OCI-LY7 (cell line): Measurements from ENCODE around the gene MICAL3. TPM values are rescaled to one million over a fixed set of nuclear protein-coding genes. Genes with fewer than 3 reads are reported as not detected.

ENCODE experiments used
- BruUV-seq: library from RNA; stranded (reverse); fragments of 400-500 nt; replicated peaks from 2 replicates; lab custom pipeline; 2021; lab: Mats Ljungman, UMichigan
- CTCF ChIA-PET: fragments of 300-600 bp; sonication (Branson Sonifier 250); formaldehyde crosslinking; loops from one replicate; lab custom pipeline; 2022; ENCODE audit warnings: antibody characterized with exemption; ENCODE audit not compliant: unreplicated experiment; lab: Charles Lee
- POLR2A ChIA-PET: fragments of 300-600 bp; sonication (Branson Sonifier 250); formaldehyde crosslinking; loops from one replicate; lab custom pipeline; 2022; ENCODE audit warnings: antibody characterized with exemption; lab: Charles Lee
- DNase-seq: peaks from one replicate; pipeline ENCODE4 v3.0.0-alpha.2; 2015; ENCODE audit warnings: low spot score
- H2AFZ ChIP-seq: fragments of 200-600 bp; sonication (generic), shearing (Covaris generic); 2 replicates; pipeline ENCODE4 v1.6.1; 2014; ENCODE audit warnings: mild to moderate bottlenecking, antibody characterized with exemption, low read length, moderate library complexity
- H3K27ac ChIP-seq: fragments of 200-600 bp; sonication (generic); 2 replicates; pipeline ENCODE4 v1.5.1; 2014; ENCODE audit warnings: mixed run types, low read depth, mild to moderate bottlenecking, moderate library complexity, low read length, inconsistent platforms; ENCODE audit not compliant: poor library complexity, severe bottlenecking
- H3K36me3 ChIP-seq: fragments of 200-600 bp; sonication (generic); 2 replicates; pipeline ENCODE4 v1.6.1; 2014; ENCODE audit warnings: mild to moderate bottlenecking, antibody characterized with exemption, low read length, moderate library complexity, mixed read lengths; ENCODE audit not compliant: insufficient read depth
- H3K4me1 ChIP-seq: fragments of 200-600 bp; sonication (generic); 2 replicates; pipeline ENCODE4 v1.5.1; 2014; ENCODE audit warnings: mild to moderate bottlenecking, low read length; ENCODE audit not compliant: insufficient read depth, poor library complexity, severe bottlenecking
- H3K4me2 ChIP-seq: fragments of 200-600 bp; sonication (generic); 2 replicates; pipeline ENCODE4 v1.6.1; 2014; ENCODE audit warnings: mild to moderate bottlenecking, low read length
- H3K4me3 ChIP-seq: fragments of 200-600 bp; sonication (generic); 2 replicates; pipeline ENCODE4 v1.5.1; 2014; ENCODE audit warnings: mild to moderate bottlenecking, low read depth, low read length; ENCODE audit not compliant: poor library complexity, severe bottlenecking
- H3K79me2 ChIP-seq: fragments of 200-600 bp; sonication (generic); 2 replicates; pipeline ENCODE4 v1.6.1; 2016; ENCODE audit warnings: low read depth, mild to moderate bottlenecking, low read length, moderate library complexity, mixed read lengths; ENCODE audit not compliant: insufficient read depth
- H3K9me2 ChIP-seq: fragments of 200-600 bp; sonication (generic); 2 replicates; pipeline ENCODE4 v1.6.1; 2016; ENCODE audit warnings: mild to moderate bottlenecking, low read length, mixed read lengths; ENCODE audit not compliant: insufficient read depth
- H3K9me3 ChIP-seq: fragments of 200-600 bp; sonication (generic); 2 replicates; pipeline ENCODE4 v1.6.1; 2014; ENCODE audit warnings: mild to moderate bottlenecking, mixed run types, low read length, mixed read lengths
- H4K20me1 ChIP-seq: fragments of 200-600 bp; sonication (generic); 2 replicates; pipeline ENCODE4 v1.6.1; 2014; ENCODE audit warnings: mild to moderate bottlenecking, antibody characterized with exemption, low read length, moderate library complexity, mixed read lengths; ENCODE audit not compliant: insufficient read depth
- EZH2phosphoT487 ChIP-seq: fragments of 200-600 bp; sonication (generic); IDR thresholded peaks from 2 replicates; pipeline ENCODE4 v1.6.1; 2018; ENCODE audit warnings: low read depth, borderline replicate concordance, mild to moderate bottlenecking, mixed run types, antibody characterized with exemption, low read length, moderate library complexity, mixed read lengths
- intact Hi-C: fragments of 100-400 bp; cut with micrococcal nuclease; formaldehyde crosslinking; loops from one replicate; pipeline ENCODE4 v1.10.0; 2022; ENCODE audit not compliant: unreplicated experiment
- total RNA-seq, 2 experiments: library from RNA; depleted of rRNA in 1 of 2; stranded (reverse); fragments of >200 nt in 1 of 2; shearing (Covaris generic) in 1 of 2; gene quantifications; 2 replicates each; pipeline ENCODE4 v1.2.3, GENCODE V29; 2014 to 2022
- TF ChIP-seq, protein P1 (sequence below): fragments of 200-600 bp; sonication (generic); conservative IDR thresholded peaks from 2 replicates; pipeline ENCODE4 v1.5.1; 2014; ENCODE audit warnings: mild to moderate bottlenecking, antibody characterized with exemption, low read length, moderate library complexity, mixed read lengths

Gene MICAL3
- total RNA-seq, 2 experiments from 2014 or later: 80.9 to 210 TPM

DNA sequence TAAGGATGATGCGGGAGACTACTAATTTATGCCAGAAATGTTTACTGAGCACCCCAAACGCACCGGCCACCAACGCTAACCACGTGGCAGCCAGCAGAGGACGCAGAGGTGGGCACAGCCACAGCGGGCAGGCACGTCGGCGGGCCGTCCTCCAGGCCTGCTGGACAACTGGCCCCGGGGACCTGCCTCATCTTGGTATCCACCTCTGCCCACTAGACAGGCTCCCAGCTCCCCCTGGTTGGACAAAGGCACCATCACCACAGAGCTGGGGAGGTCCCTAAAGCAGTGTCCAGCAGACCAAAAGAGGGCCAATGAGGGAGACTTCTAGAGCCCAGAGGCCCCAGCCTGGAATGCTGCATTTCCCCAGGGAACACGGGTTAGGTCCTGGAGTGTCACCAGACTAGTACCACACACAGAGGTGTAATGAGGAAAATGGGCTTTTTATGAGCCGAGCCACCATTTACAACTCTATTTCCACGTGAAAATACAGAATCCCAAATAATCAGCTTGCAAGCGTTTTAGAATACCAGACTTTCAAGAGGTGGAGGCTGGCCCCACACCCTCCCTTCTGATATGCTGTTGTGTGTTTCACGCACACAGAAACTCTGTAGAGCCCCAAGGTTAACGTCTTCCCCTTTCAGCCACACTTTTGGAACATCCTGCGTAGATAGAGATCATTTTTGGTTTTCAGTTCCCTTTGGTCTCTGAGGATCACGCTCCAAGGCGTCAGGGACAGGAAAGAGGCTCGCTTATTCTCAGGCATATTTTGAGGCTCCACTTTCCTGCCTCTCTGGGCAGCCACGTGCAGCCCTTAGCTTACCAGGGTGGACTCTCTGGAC, 226.4 kb downstream of the MICAL3 start:
- H3K4me2 ChIP-seq: peak overlapping the region; percentile 88
- H3K4me3 ChIP-seq: peak overlapping the region; percentile 63
- peaks cover 11% of the 10 kb centered on the region; the same call in 1 of the 2 replicates for H3K79me2 ChIP-seq
- H3K9me3 ChIP-seq: no peaks in the 10 kb centered on the region
- no TSS peak for BruUV-seq
- H3K36me3 ChIP-seq: peaks cover 47% of the 10 kb centered on the region
- ChIA-PET CTCF (interaction anchor here (0.7 to 1.3 kb wide), 2 partner anchors 25 to 278 kb away, joined by 3 read pairs; no protein-coding TSS in a partner anchor), POLR2A (interaction anchor here (2.0 to 2.3 kb wide), 2 partner anchors 25 to 278 kb away, joined by 4 to 8 read pairs; no protein-coding TSS in a partner anchor)
- no peak for TF ChIP-seq EZH2phosphoT487
- TF ChIP-seq, protein P1, sequence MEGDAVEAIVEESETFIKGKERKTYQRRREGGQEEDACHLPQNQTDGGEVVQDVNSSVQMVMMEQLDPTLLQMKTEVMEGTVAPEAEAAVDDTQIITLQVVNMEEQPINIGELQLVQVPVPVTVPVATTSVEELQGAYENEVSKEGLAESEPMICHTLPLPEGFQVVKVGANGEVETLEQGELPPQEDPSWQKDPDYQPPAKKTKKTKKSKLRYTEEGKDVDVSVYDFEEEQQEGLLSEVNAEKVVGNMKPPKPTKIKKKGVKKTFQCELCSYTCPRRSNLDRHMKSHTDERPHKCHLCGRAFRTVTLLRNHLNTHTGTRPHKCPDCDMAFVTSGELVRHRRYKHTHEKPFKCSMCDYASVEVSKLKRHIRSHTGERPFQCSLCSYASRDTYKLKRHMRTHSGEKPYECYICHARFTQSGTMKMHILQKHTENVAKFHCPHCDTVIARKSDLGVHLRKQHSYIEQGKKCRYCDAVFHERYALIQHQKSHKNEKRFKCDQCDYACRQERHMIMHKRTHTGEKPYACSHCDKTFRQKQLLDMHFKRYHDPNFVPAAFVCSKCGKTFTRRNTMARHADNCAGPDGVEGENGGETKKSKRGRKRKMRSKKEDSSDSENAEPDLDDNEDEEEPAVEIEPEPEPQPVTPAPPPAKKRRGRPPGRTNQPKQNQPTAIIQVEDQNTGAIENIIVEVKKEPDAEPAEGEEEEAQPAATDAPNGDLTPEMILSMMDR: no peak
- intact Hi-C loops: loop anchor here (10.0 kb wide), 1 partner anchor 207 kb away; no protein-coding TSS in a partner anchor
- no peaks in the 10 kb centered on the region for H4K20me1 ChIP-seq
- peak overlapping the region; percentile 96 for H3K27ac ChIP-seq
- no peak overlapping the region for H2AFZ ChIP-seq
- peaks cover 85% of the 10 kb centered on the region for H3K4me1 ChIP-seq
- H3K9me2 ChIP-seq: no peaks in the 10 kb centered on the region
- DNase-seq: peak; percentile 86

DNA sequence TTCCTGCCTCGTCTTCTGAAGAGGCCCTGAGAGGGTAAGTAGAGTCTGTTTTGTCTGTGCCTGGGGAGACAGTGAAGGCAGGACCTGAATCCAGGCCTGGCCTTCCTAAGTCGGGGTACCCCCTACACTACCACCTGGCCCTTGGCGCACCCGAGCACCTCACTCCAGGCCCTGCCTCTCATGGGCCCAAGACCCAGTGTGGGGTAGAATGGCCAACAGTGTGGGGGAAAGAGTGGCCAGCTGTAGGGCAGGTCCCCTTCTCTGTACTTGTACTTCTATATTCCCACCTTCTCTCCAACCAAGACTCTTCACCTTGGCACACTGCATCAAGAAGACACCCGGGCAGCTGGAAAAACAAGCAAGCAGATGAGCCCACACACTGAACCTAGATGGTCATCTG, 227.7 kb downstream of the MICAL3 start:
- no TSS peak for BruUV-seq
- H3K9me3 ChIP-seq: no peaks in the 10 kb centered on the region
- POLR2A ChIA-PET: interaction anchor here (1.0 to 2.3 kb wide), 4 partner anchors 11 to 283 kb away, joined by 3 to 8 read pairs (median 3); no protein-coding TSS in a partner anchor
- no peak for TF ChIP-seq EZH2phosphoT487
- TF ChIP-seq, protein P1: no peak
- H4K20me1 ChIP-seq: no peaks in the 10 kb centered on the region
- peaks cover 51% of the 10 kb centered on the region for H3K36me3 ChIP-seq
- peak overlapping the region; percentile 88 for H3K4me2 ChIP-seq
- H3K4me1 ChIP-seq: peaks cover 78% of the 10 kb centered on the region
- no peaks in the 10 kb centered on the region for H3K9me2 ChIP-seq
- peaks cover 11% of the 10 kb centered on the region; the same call in 1 of the 2 replicates for H3K79me2 ChIP-seq
- H3K4me3 ChIP-seq: peak overlapping the region; percentile 63
- H3K27ac ChIP-seq: peak overlapping the region; percentile 96
- intact Hi-C loops: loop anchor here (1.0 to 10.0 kb wide), 3 partner anchors 19 to 208 kb away; no protein-coding TSS in a partner anchor
- H2AFZ ChIP-seq: no peak overlapping the region
- no peak for DNase-seq
- CTCF ChIA-PET: interaction anchor here (0.7 to 2.1 kb wide), 2 partner anchors 11 to 37 kb away, joined by 3 to 11 read pairs; no protein-coding TSS in a partner anchor
